Limb (tissue), 2 donors: ENCODE results near the gene SETD3.

Experiments
- DNase-seq, 2 donors: peaks; one replicate each; pipeline ENCODE4 v3.0.0-alpha.2; 2016; ENCODE audit errors: extremely low spot score in 2 of 2

SETD3 gene

DNA sequence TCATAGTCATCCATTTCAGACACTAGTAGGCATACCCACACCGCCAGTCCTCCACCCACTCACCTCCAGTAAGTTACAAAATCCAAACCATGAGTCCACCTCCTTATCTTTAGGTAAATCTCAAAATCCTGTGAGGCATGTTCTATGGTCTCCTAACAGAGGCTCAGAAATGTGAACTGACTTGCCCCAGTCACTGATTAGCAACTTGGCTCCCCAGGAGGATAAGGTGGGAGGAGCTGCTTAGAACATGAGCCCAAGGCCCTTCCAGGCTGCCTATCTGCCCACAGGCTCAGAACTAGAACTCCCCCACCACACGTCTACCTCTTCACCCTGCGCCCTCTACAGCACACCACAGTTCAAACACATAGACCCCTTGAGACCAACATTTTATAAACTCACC is 19.9 kb downstream of the SETD3 start:
- no peak for DNase-seq

- DNase-seq: no peak
Observed at GRCh38 chr14:99459481-99460100, 21.1 kb downstream of the SETD3 start.

DNA sequence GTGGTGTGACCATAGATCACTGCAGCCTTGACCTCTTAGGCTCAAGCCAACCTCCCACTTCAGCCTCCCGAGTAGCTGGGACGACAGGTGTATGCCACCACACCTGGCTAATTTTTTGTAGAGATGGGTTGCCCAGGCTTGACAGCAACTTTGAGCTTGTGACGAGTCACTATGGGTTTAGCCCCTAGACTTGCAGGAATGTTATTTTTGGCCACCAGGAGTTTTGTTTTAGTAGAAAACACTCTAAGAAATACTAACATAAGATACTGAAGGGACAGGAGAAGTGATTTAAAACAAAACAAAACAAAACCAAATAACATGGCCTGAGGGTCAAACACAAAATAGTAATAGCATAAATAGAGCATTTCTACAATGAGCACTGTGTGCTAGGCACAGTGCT is 26.4 kb downstream of the SETD3 start:
- DNase-seq: no peak

DNA sequence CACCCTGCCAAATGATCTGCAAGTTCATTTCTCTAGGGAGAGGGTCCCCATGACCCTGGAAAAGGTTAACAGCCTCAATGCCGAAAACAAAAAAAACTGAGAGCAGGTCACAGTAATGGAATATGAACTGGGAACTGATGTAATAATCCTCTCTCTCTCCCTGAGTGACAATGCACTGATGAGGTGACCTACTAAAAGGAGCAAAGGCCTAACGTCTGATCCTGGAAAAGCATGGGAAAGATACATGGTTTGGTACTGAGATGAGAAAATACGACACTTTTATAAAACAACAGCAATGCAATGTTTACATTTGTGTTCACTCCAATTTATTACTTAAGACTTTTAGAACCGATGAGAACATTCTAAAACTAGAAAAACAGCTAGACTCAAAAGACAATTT is 27.7 kb downstream of the SETD3 start:
- DNase-seq: no peak

GRCh38 chr14:99451234-99451633 is 29.4 kb downstream of the SETD3 start:
- no peak for DNase-seq

DNA sequence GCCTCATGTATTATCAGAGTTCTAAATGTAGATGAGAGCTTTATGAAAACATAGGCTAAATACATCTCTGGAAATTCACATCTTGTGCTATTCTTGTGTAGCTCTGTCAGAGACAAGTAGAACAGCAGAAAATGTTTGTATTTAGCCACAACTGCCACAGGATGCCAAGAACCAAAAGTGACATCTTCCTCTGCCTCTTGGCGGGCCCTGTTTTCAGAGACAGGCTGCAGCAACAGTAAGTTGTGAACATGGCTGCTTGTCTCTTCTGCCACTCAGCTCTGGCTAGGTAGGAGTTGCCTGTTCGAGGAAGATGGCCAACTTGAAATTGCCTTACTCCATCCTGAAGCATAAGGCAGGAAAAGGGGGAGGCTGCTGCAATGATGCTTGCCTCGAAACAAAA is 30.4 kb downstream of the SETD3 start:
- no peak for DNase-seq

GRCh38 chr14:99447739-99448138 is 32.9 kb downstream of the SETD3 start:
- no peak for DNase-seq

- no peak for DNase-seq
Observed at GRCh38 chr14:99445931-99446330, 34.7 kb downstream of the SETD3 start.

- DNase-seq: no peak
Observed at GRCh38 chr14:99441918-99442317, 38.7 kb downstream of the SETD3 start.

- no peak for DNase-seq
Observed at GRCh38 chr14:99441157-99441870, 39.3 kb downstream of the SETD3 start.

DNA sequence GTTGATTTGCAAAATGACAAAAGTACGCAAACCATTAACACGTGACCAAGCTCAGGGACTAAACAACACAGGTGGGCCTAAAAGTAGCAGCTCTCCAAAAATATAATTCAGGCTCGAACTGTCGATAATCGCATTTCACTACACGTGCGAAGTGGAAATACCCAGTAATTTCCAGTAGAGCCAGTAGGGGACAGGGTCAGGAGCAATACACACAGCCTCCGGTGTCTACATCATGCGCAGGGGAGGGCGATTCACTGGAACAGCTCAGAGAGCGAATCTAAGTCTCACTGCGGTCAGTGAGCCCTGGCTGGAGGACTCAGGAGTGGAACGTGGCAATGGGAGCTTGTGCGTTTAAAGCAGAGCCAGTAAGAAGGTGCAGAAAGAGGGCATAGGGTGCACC is 40.4 kb downstream of the SETD3 start:
- DNase-seq: no peak

- DNase-seq: no peak
Observed at GRCh38 chr14:99437706-99438105, 43.0 kb downstream of the SETD3 start.

DNA sequence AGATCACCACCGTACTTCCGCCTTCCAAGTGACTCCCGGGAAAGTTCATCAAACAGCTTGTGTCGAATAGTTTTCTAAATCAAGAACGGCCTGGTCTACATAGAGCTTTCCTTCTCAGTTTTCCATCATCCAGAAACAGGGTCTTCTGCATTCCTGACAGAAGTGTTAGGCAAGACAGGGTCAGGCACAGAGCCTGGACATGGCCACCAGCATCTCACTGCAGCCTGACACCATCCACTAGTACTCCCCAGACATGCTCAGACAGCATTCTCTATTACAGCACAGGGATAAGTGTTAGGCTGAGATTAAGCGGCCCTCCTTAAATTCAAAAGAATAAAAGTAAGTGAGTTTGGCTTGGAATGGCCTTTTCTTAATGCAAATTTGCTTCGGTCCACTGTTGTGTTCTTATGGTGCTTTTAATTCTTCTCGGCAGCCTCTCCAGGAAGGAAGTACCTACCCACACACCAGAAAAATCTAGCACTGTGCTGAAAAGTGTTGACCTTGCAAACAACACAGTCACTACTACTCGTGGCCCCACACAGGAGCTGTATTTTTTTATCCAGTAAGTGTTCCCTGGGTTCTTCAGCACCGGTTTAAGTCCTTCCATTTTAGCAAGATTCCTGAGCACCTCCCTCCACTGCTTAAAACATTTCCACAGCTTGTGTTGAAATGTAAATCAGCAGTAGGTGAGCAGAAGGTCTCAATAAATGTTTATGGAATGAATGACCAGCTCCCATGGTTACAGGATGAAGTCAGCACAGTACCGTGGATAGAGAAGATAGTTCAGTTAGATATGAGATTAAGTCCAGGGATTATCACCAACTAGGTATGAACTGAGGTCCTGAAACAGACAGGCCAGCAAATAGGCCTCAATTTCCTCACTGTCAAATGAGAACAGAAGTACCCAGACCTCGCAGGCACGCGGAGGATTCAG is 44.1 kb downstream of the SETD3 start:
- DNase-seq: no peak

DNA sequence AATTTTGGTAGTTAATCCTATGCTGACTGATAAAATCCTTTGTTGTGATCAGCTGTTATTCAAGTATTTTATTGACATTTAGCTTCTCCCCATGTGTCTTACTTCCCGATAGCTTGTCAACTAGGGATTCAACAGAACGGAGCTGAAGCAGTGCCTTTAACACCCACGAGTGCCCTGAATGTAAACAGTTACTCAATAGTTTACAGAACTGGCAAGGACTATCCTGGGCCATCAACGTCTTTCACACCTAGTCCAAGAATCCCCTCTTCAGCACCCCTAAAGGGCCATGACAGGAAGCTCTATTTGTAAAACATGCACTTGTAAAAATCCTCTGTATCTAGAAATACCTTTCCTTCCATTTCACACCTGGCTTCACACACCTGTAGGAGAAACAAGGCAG is 45.3 kb downstream of the SETD3 start:
- DNase-seq: no peak

DNA sequence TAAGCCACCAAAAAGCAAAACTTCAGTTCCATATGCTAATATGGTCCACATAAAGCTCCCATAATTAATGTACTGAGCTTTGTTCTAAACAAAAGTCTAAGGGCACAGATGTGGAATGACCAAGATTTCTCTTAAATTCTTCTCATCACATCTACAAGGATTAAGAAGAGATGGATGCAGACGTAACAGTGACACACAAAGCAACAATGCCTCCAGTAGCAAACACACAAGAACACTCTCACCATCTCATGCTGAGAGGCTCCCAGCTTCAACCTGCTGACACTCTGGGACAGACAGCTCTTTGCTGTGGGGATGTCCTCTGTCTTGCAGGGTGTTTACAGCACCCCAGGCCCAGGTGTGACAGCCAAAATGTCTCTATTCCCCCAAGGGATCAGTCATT is 48.2 kb downstream of the SETD3 start:
- DNase-seq: no peak

DNA sequence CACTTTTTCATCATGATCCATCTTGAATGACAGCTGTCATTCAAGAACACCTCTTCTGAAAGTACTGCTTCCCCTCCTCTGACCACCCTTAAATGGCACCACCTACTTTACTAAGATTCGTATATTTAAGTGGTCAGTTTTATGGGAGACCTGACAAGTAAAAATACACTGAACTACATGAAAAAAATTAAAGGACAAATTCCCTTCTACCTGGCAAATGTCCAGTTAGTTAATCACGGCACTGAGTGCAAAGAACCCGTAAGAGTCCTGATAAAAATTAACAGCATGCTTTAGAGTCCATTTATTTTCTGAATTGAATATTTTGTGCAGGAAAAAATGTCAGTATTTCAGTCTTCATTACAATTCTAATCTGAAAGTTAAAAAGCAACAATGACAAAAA is 48.7 kb downstream of the SETD3 start:
- no peak for DNase-seq

DNA sequence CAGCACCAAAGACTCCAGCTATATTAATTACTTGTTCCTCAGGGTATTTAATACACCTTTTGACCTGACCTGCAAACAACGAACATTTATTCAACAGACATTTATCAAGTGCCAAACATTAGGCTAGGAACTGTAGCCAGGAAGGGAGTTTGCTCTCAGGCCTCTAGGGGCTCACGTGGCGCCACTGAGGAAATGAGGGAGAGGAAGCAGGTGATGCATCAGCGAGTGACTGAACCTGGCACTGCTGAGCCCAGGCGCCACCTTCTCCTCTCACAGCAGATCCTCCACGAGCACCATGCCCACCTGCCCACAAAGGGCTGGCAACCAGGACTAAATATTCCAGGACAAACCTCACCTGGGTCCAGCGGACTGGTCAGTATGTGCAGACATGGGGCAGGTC is 50.2 kb downstream of the SETD3 start:
- no peak for DNase-seq

- no peak for DNase-seq
Observed at GRCh38 chr14:99427632-99428300, 52.9 kb downstream of the SETD3 start.

- no peak for DNase-seq
Observed at GRCh38 chr14:99426813-99427346, 53.8 kb downstream of the SETD3 start.

GRCh38 chr14:99426265-99426664 is 54.4 kb downstream of the SETD3 start:
- DNase-seq: peak in 1 of 2 donors; percentile 10

GRCh38 chr14:99425272-99425681 is 55.4 kb downstream of the SETD3 start:
- DNase-seq: peak in 1 of 2 donors; percentile 24
